Suprapubic skin (tissue), 3 donors: ENCODE measurements around the gene ITIH1.

Experiments used
- CTCF ChIP-seq, 2 donors: fragments of 200-600 bp in 1 of 2; fragments of 450-650 bp in 1 of 2; sonication (generic) in 1 of 2; IDR thresholded peaks; one replicate each; pipeline ENCODE4 v1.5.1; 2016 to 2019; ENCODE audit warnings: antibody characterized with exemption in 2 of 2, mild to moderate bottlenecking in 1 of 2, moderate library complexity in 1 of 2
- POLR2AphosphoS5 ChIP-seq, 3 donors: sonication (generic); formaldehyde crosslinking; IDR thresholded peaks; one replicate each; pipeline ENCODE4 v1.6.1; 2017; ENCODE audit warnings: antibody characterized with exemption in 3 of 3

DNA sequence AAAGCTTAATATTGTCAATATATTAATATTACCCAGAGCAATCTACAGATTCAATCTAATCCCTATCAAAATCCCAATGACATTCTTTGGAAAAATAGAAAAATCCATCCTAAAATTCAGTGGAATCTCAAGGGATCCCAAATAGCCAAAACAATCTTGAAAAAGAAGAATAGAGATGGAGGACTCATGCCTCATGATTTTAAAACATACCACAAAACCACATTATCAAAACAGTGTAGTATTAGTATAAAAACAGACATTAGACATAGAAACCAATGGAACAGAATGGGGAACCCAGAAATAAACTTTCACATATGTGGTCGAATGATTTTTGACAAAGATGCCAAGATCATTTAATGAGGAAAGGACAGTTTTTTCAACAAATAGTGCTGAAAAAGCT is 21.3 kb upstream of the ITIH1 start:
- no peak for TF ChIP-seq CTCF (IDR thresholded peaks at IDR 0.05)
- TF ChIP-seq POLR2AphosphoS5 (IDR thresholded peaks at IDR 0.05) = no peak
